HUDEP-2 (cell line): ENCODE measurements around the gene TXNL4B.

Source experiments
- DNase-seq, 76 experiments: peaks; one replicate each; lab custom pipeline; 2025; ENCODE audit not compliant: unreplicated experiment in 76 of 76; lab: John Stamatoyannopoulos, UW

The TXNL4B gene

GRCh38 chr16:72042157-72042660 is 51.2 kb downstream of the TXNL4B start:
- no peak for DNase-seq

GRCh38 chr16:72036098-72036497 is 57.3 kb downstream of the TXNL4B start:
- DNase-seq = no peak
